Lung (tissue), 12 donors: ENCODE data around the gene UIMC1. TPM values are rescaled to one million over a fixed set of nuclear protein-coding genes. Genes with fewer than 3 reads are reported as not detected.

ENCODE experiments used
- ATAC-seq: fragments of 200-7000 bp; cut with Tn5 transposase; one replicate; pipeline ENCODE4 v1.9.1; 2020; ENCODE audit warnings: moderate number of reproducible peaks; ENCODE audit not compliant: insufficient read depth, low FRiP score
- DNase-seq, 3 donors: peaks; one replicate each; pipeline ENCODE4 v3.0.0-alpha.2; 2013 to 2017
- H3K27ac ChIP-seq, 2 donors: one replicate each; pipeline ENCODE4 v1.5.1; 2013; ENCODE audit warnings: mild to moderate bottlenecking in 2 of 2, moderate library complexity in 2 of 2, control low read depth in 1 of 2, inconsistent platforms in 1 of 2, low read depth in 1 of 2, low read length in 1 of 2
- H3K27me3 ChIP-seq, 3 donors: one replicate each; pipeline ENCODE4 v1.5.1; 2013; ENCODE audit warnings: low read length in 2 of 3; ENCODE audit not compliant: control insufficient read depth in 3 of 3, insufficient read depth in 3 of 3
- H3K36me3 ChIP-seq, 4 donors: one replicate each; pipeline ENCODE4 v1.5.1; 2013; ENCODE audit warnings: low read length in 4 of 4, mild to moderate bottlenecking in 1 of 4, moderate library complexity in 1 of 4; ENCODE audit not compliant: control insufficient read depth in 4 of 4, insufficient read depth in 4 of 4
- H3K4me1 ChIP-seq, 5 donors: one replicate each; pipeline ENCODE4 v1.5.1; 2013; ENCODE audit warnings: low read length in 5 of 5, mild to moderate bottlenecking in 2 of 5, moderate library complexity in 1 of 5; ENCODE audit not compliant: control insufficient read depth in 5 of 5, insufficient read depth in 5 of 5
- H3K4me3 ChIP-seq: one replicate; pipeline ENCODE4 v1.5.1; 2013; ENCODE audit warnings: mild to moderate bottlenecking, control low read depth, moderate library complexity
- H3K9ac ChIP-seq, 2 donors: one replicate each; pipeline ENCODE4 v1.5.1; 2013; ENCODE audit warnings: low read length in 2 of 2, control low read depth in 1 of 2; ENCODE audit not compliant: insufficient read depth in 1 of 2
- H3K9me3 ChIP-seq, 4 donors: one replicate each; pipeline ENCODE4 v1.5.1; 2013; ENCODE audit warnings: low read length in 3 of 4, mild to moderate bottlenecking in 1 of 4, moderate library complexity in 1 of 4; ENCODE audit not compliant: control insufficient read depth in 4 of 4, insufficient read depth in 3 of 4
- CTCF ChIP-seq: IDR thresholded peaks from 2 replicates; pipeline ENCODE4 v1.5.1; 2012; ENCODE audit warnings: mild to moderate bottlenecking; ENCODE audit errors: control extremely low read depth, extremely low read depth
- WGBS, 2 donors: extraction: QIAGEN DNeasy Blood & Tissue Kit; methylation state at CpG; one replicate each; pipeline ENCODE4 v1.1.7; 2013; 5-methylcytosine and 5-hydroxymethylcytosine counted together
- polyA plus RNA-seq, 2 donors: library from polyadenylated mRNA; stranded (reverse); fragments of 200-250 nt; gene quantifications; one replicate each; pipeline ENCODE4 v1.2.1, GENCODE V29; 2013
- total RNA-seq, 2 donors: library from RNA; depleted of rRNA in 1 of 2; stranded (reverse); fragments of >200 nt in 1 of 2; gene quantifications; one replicate each; pipeline ENCODE4 v1.2.1, GENCODE V29; 2014 to 2021
- donor health status: control.
- donor health status: control.
- donor health status: Bipolar disorder and iron deficiency.
- donor health status: healthy.
- donor health status: DM: yes; HTN: yes; CAD: no.

The UIMC1 gene
- total and polyA plus RNA-seq, 4 donors = 21.6 to 50.8 (median 27.9) TPM

DNA sequence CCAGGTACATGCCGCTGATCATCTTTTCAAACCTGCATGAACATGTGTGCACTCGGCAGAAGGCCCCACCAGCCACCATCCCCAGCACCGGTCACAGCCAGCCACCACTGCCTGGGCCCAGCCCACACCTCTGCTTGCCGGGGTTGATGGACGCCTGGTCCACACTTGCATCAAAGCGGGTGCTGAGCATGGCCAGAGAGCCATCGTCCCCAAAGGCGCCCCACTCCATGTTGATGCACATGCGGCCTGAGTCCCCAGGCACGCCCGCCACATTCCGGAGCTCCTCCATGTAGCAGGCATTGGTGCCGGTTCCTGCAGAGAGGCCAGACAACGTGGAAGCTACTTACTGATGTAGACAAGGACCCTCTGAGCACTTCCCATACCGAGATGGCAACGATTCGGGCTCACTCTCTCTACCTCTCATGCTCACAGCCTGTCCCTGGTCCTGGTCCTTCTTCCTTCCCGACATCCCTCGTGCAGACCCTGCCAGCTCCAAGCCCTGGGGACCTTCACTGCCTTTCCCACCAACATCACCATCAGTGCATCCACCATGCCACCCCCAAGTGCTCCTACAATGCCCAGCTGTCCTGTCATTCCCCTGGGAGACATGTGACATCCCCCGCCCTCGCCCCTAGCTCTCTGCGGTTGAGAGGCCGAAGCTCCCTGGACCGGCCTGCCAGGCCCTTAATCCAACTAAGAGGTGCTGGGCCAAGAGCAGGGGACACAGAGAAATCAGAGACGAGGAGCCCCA, 124.6 kb downstream of the UIMC1 start:
- Histone ChIP-seq H3K4me3 (no peak overlapping the region), H3K4me1 (peaks cover 0 to 4% (median 0%) of the 10 kb centered on the region in 5 donors), H3K27me3 (peaks cover 0 to 5% (median 4%) of the 10 kb centered on the region in 3 donors), H3K9ac (no peak overlapping the region), H3K9me3 (no peaks in the 10 kb centered on the region), H3K27ac (no peak overlapping the region), H3K36me3 (no peaks in the 10 kb centered on the region)
- no peak for TF ChIP-seq CTCF
- WGBS, 2 donors = 91 to 93% methylated on average over 25 of the region's 25 CpGs
- DNase-seq (no peak), ATAC-seq (no peak)

DNA sequence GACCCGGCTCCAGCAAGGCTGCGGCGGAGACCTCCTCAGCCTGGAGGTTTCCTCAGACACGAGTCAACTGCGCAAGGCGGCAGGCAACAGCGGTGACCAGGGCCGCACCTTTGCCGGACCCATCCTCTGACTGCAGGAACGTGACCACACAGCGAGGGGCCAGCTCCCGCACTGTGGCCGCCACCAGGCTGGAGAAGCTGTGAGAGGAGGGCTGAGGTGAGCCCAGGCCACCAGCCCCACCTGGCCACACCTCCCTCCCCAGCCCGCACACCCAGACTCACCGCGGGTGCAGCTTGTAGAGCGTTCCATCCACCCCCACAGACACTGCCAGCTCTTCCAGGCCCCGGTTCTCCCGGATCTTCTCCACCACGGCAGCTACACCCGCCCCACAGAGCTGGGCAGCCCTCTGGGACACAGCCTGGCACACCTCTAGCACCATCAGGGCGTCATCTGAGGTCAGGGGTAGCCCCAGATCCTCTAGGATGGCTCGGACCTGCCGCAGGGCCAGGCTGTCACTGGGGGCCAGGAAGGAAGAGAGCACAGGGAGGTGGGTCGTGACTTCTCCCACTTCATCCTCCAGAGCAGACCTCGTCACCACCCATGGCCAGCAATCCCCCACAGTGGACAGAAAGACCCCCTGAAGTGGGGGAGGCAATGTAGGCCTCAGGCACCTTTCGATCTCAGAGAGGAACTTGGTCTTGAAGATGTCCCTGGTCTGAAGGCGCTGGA, 125.4 kb downstream of the UIMC1 start:
- WGBS, 2 donors = 92 to 95% methylated on average over 28 of the region's 28 CpGs
- Histone ChIP-seq H3K36me3 (no peaks in the 10 kb centered on the region), H3K9ac (no peak overlapping the region), H3K27me3 (peaks cover 0 to 6% (median 5%) of the 10 kb centered on the region in 3 donors), H3K9me3 (no peaks in the 10 kb centered on the region), H3K27ac (no peak overlapping the region), H3K4me1 (peaks cover 0 to 4% (median 0%) of the 10 kb centered on the region in 5 donors), H3K4me3 (no peak overlapping the region)
- DNase-seq (no peak), ATAC-seq (no peak)
- TF ChIP-seq CTCF = no peak

- no peak for DNase-seq
- no peak for TF ChIP-seq CTCF
- Histone ChIP-seq H3K36me3 (no peaks in the 10 kb centered on the region), H3K9ac (no peak overlapping the region), H3K4me1 (peaks cover 0 to 4% (median 0%) of the 10 kb centered on the region in 5 donors), H3K27me3 (peaks cover 4 to 13% (median 5%) of the 10 kb centered on the region in 3 donors), H3K27ac (no peak overlapping the region), H3K9me3 (no peaks in the 10 kb centered on the region), H3K4me3 (no peak overlapping the region)
- ATAC-seq = no peak
- WGBS, 2 donors = 74 to 89% methylated on average over 26 of the region's 26 CpGs
Observed at GRCh38 chr5:176880366-176881020, 126.1 kb downstream of the UIMC1 start.
